Kidney epithelial cell (primary cell): ENCODE measurements around the gene KLF11. TPM values are rescaled to one million over a fixed set of nuclear protein-coding genes. Genes with fewer than 3 reads are reported as not detected.

ENCODE experiments used
- DNase-seq: peaks from one replicate; pipeline ENCODE4 v3.0.0-alpha.2; 2010; ENCODE audit warnings: low read depth
- H3K27me3 ChIP-seq: 2 replicates; pipeline ENCODE4 v1.6.0; 2011; ENCODE audit warnings: low read length; ENCODE audit not compliant: control insufficient read depth, insufficient read depth
- H3K36me3 ChIP-seq: 2 replicates; pipeline ENCODE4 v1.5.1; 2011; ENCODE audit warnings: low read length; ENCODE audit not compliant: control insufficient read depth, insufficient read depth
- H3K4me3 ChIP-seq: 2 replicates; pipeline ENCODE4 v1.5.1; 2011; ENCODE audit warnings: low read depth, mild to moderate bottlenecking, control low read depth, low read length
- total RNA-seq: library from RNA; depleted of rRNA; stranded (reverse); fragments of >200 nt; gene quantifications from 2 replicates; pipeline ENCODE4 v1.2.3, GENCODE V29; 2015
- TF ChIP-seq, protein P1 (sequence below): IDR thresholded peaks from 2 replicates; pipeline ENCODE4 v1.5.1; 2011; ENCODE audit warnings: mild to moderate bottlenecking, moderate library complexity, low read length, control low read depth, inconsistent platforms; ENCODE audit not compliant: insufficient read depth, poor library complexity, severe bottlenecking

KLF11 gene
- total RNA-seq, 1 donor from 2014 or later, result 15.4 TPM

DNA sequence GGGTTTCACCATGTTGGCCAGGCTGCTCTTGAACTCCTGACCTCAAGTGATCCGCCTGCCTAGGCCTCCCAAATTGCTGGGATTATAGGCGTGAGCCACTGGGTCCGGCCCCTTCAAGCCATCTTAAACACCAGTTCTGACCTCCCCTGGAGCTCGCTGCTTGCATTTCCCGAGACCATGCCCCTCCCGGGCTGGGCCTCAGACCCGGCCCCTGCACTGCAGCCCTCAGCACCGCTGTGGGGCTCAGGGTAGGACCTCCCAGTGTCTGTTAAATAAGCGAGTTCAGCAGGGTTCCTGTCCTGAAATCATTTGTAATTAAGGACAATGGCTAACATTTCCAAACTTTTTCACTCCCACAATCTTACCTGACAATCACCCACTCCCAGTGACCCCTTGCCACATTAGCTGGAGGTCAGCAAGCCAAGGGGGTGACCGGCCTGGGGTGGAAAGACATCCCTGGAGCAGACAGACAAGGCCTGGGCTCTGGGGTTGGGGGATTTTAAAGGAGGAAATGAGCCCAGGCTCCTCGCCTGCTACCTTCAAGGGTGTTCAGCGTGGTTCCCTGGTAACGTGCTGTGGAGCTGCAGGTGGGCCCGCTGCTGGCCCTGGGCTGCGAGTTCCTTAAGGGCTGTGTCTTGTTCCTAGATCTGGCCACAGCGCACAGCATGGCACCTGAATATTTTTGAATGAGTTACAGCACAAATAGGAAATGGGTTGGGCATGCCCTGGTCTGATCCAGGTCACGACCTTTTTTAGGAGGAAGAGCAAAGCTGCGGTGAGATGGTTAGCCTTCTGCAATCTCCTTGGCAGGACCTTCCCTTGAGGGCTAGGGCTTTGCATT is 21.8 kb downstream of the KLF11 start:
- H3K27me3 ChIP-seq, result no peaks in the 10 kb centered on the region
- no peak for DNase-seq
- H3K4me3 ChIP-seq, result no peak overlapping the region
- H3K36me3 ChIP-seq, result no peaks in the 10 kb centered on the region
- TF ChIP-seq, protein P1, sequence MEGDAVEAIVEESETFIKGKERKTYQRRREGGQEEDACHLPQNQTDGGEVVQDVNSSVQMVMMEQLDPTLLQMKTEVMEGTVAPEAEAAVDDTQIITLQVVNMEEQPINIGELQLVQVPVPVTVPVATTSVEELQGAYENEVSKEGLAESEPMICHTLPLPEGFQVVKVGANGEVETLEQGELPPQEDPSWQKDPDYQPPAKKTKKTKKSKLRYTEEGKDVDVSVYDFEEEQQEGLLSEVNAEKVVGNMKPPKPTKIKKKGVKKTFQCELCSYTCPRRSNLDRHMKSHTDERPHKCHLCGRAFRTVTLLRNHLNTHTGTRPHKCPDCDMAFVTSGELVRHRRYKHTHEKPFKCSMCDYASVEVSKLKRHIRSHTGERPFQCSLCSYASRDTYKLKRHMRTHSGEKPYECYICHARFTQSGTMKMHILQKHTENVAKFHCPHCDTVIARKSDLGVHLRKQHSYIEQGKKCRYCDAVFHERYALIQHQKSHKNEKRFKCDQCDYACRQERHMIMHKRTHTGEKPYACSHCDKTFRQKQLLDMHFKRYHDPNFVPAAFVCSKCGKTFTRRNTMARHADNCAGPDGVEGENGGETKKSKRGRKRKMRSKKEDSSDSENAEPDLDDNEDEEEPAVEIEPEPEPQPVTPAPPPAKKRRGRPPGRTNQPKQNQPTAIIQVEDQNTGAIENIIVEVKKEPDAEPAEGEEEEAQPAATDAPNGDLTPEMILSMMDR, result no peak

- H3K36me3 ChIP-seq, result no peaks in the 10 kb centered on the region
- DNase-seq, result no peak
- no peaks in the 10 kb centered on the region for H3K27me3 ChIP-seq
- no peak overlapping the region for H3K4me3 ChIP-seq
- TF ChIP-seq, protein P1, result no peak
These were observed 22.4 kb downstream of the KLF11 start for GRCh38 chr2:10065773-10066055.

DNA sequence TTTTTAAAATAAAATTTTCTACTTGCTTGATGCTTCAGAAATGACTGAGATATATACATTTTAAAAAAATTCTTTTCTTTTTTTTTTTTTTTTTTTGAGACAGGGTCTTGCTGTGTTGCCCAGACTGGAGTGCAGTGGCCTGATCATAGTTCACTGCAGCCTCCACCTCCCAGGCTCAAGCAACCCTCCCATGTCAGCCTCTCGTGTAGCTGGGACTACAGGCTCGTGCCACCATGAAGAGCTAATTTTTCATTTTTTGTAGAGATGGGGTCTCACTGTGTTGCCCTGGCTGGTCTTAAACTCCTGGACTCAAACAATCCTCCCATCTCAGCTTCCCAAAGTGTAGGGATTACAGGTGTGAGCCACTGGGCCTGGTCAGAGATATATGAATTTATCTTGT is 24.0 kb downstream of the KLF11 start:
- no peak overlapping the region for H3K4me3 ChIP-seq
- H3K27me3 ChIP-seq, result no peaks in the 10 kb centered on the region
- no peak for DNase-seq
- TF ChIP-seq, protein P1, result no peak
- H3K36me3 ChIP-seq, result no peaks in the 10 kb centered on the region

DNA sequence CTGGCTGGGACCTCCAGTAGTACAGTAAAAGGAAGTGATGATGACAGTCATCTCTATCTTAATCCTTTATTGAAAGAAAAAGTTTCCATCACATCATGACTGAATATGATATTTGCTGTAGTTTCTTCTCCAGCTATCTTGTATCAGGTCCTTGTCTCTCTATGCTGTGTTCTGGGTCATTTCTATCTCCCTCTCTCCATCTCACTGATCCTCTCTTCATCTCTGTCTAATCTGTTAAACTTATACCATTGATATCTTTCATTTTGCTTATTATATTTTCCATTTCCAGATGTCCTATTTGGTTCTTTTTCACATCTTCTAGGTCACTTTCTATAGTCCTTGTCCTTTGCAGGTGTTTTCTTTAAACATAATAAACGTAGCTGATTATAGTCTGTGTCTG is 24.5 kb downstream of the KLF11 start:
- Histone ChIP-seq H3K4me3 (no peak overlapping the region), H3K27me3 (no peaks in the 10 kb centered on the region), H3K36me3 (no peaks in the 10 kb centered on the region)
- DNase-seq, result no peak
- TF ChIP-seq, protein P1, result no peak

DNA sequence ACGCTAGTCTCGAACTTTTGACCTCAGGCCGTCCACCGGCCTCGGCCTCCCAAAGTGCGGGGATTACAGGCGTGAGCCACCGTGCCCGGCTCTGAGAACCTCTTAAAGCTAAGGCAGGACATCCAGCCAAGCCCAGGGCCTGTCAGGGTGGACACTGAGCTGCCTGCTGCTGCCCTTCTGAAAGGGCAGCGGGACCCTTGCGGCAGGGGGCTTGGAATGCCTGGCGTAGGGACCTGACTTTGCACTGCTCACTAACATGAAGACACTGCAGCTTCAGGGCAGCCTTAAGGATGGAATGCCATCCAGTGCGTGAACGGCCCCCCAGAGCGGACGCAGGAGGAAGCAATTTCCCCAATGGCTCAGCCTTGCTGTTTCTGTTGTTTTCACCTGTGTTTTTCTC is 27.8 kb downstream of the KLF11 start:
- H3K36me3 ChIP-seq, result no peaks in the 10 kb centered on the region
- H3K27me3 ChIP-seq, result peaks cover 3% of the 10 kb centered on the region
- no peak for DNase-seq
- TF ChIP-seq, protein P1, result no peak
- H3K4me3 ChIP-seq, result no peak overlapping the region

- TF ChIP-seq, protein P1, result no peak
- DNase-seq, result no peak
- Histone ChIP-seq H3K27me3 (peaks cover 7% of the 10 kb centered on the region), H3K36me3 (no peaks in the 10 kb centered on the region), H3K4me3 (no peak overlapping the region)
These were observed 28.2 kb downstream of the KLF11 start for GRCh38 chr2:10071595-10071994.
